NCI-H82 (cell line): ENCODE measurements around the gene FAM227A.

ENCODE experiments used
- DNase-seq: peaks from one replicate; lab custom pipeline; 2025; lab: John Stamatoyannopoulos, UW

FAM227A gene

GRCh38 chr22:38656256-38657044, at the start of gene FAM227A, which contains the start of gene CBY1:
FAM227A (minus strand) TSS chr22:38656392; CDS start chr22:38650168, 6,224 bp downstream.
CBY1 (plus strand) TSS chr22:38656638; CDS start chr22:38668055, 11,417 bp downstream.
- peak; percentile 89 for DNase-seq

DNA sequence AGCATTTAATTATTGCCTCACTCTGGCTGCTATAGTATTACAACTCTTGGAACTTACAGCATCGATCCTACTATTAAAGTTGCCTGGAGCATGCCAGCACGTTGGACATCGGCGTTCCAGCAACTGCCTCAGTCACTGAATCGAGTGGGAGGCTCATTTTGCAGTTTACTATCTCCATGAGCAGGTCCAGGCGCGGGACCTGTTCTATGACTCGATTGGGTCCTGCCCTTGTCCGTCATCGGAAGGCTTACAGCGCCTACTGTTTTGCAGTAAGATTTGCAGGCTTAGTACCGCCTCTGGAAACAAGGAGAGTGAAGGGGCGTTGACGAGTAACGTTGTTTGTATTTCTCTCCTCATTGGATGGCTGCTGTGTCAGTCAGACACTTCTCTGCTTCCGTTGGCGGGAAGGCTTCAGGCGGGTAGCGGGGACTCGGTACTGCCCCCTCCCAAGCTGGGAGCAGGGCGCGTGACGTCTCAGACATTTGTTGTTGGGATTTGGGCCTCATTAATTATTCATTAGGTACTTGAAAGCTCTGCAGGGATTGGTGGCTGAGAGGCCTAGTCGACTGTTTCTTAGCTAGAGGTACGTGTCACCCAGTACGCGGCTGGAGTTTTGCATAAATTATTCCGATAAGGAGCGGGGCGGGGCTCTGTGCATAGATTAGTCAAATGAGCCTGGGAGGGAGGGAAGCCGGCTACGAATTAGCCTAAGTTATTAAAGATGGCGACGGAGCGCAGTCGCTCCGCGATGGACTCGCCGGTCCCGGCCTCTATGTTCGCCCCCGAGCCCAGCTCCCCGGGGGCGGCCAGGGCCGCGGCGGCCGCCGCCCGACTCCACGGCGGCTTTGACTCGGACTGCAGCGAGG, 49.3 kb upstream of the FAM227A start, which contains the start of gene GTPBP1:
GTPBP1 (plus strand) TSS at position 710 of the 866 bp plus-strand sequence; CDS start at position 722, 12 bp downstream.
- peak; percentile 100 for DNase-seq

- DNase-seq = peak; percentile 29
Measured at GRCh38 chr22:38704654-38705234, 48.6 kb upstream of the FAM227A start.

- DNase-seq = peak; percentile 89
Measured at GRCh38 chr22:38700789-38701628, 44.8 kb upstream of the FAM227A start, which contains the start of gene JOSD1. JOSD1 (minus strand) TSS chr22:38700943; CDS start chr22:38699987, 956 bp downstream.

- peak; percentile 50 for DNase-seq
Measured at GRCh38 chr22:38700270-38700788, 44.1 kb upstream of the FAM227A start.

DNA sequence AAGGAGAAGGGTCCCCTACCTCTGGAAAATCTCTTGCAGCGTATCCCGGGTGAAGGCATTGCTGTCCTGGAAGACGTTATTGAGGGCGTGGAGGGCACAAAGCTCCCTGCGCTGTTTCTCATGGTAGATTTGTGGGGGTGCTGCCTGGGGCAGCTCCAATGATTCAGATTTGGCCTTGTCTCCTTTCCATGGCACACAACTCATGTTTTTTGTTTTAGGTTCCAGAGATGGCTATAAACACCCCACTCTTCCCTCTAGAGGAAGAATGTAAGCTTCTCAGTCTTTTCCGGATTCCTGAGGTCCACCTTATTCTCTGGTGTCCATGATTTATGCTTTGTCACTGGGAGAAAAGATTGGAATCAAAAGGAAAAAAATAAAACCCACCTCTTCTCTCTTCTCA, 43.6 kb upstream of the FAM227A start:
- DNase-seq = no peak

DNA sequence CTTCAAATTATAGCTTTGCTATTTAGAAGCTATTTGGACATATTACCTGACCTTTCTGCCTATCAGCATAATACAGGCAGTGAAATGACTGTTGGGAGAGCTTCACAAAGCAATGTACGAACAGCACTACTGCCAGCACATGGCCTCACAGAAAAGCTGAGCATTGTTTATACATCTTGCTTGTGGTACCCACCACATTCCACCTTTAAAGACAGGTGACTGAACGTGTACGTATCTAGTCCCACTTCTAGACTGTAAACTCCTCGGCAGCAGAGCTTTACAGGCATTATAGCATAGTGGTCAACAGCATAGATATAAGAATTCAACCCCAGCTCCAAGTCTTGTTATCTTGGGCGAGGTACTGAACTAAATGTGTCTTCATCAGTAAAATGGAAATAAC, 43.0 kb upstream of the FAM227A start:
- no peak for DNase-seq

- DNase-seq = no peak
Measured at GRCh38 chr22:38698407-38699094, 42.4 kb upstream of the FAM227A start.

DNA sequence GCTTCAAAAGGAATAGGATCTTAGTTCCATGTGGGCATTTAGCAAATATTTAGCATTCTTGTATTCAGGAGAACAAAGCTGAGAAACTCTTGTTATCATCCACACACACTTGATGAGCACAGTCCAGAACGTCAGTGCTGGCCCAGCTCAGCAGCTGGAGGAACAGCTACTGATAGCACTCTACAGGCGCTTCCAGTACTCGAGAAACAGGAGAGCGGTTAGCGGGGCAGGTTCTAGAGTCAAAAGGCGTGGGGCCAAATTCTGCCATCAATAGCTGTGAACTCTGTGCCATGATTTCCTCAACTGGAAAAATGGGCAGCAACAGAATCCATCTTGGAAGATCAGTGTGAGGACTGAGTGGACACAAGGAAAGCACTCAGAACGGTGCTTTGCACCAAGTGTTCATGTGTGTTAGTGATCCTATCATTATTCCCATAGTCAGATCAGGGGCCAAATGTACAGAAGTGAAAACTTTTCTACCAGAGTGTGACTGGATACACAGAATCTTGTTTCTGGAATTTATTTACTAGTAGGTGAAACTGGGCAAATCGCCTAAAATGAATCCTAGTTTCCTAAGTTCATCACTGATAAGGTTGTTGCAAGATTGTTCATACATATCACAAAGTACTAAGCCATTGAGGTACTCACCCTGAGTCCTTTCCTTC, 41.4 kb upstream of the FAM227A start:
- no peak for DNase-seq

- DNase-seq = no peak
Measured at GRCh38 chr22:38696606-38697424, 40.6 kb upstream of the FAM227A start.

DNA sequence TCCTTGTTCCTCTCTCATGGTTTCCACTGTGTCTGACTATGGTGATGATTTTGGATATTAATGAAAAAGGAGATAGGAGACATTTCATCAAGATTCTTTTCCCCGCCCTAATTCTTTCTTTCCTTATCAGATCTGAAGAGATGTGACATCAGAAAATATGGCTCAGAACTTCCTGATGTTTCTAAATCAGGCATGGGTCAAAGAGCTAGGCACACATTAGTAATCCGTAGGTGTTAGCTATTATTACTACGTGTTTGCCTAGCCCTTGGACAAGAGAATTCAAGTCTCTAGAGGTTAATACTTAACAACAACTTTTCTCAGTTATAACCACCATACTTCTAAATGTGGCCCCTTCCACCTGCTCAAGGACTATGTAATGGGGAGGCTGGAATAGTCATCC, 38.7 kb upstream of the FAM227A start:
- DNase-seq = no peak

- DNase-seq = no peak
Measured at GRCh38 chr22:38694049-38694448, 37.9 kb upstream of the FAM227A start.

DNA sequence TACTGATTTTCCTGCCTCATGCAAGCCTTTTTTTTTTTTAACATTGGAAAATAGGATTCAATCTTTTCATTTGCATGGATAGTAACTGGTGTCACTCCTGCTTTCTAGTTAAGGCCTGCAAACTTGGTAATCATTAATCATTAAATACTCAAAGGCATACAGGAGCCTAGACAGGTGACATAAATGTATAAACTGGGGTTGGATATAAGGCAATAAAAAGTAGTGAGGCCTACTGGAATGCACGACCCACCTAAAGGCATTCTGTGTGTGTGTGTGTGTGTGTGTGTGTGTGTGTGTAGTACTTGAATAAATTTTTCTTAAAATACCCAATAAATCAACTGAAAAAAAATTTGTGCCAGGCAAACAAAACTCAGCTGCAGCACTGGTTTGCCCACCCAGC, 33.5 kb upstream of the FAM227A start:
- DNase-seq = no peak

- DNase-seq = no peak
Measured at GRCh38 chr22:38685761-38686160, 29.6 kb upstream of the FAM227A start.

- DNase-seq = no peak
Measured at GRCh38 chr22:38684895-38685294, 28.7 kb upstream of the FAM227A start.

GRCh38 chr22:38681582-38682335, 25.6 kb upstream of the FAM227A start, which contains the start of gene TOMM22:
TOMM22 (plus strand) TSS chr22:38681957; CDS start chr22:38681979, 22 bp downstream.
- DNase-seq = peak; percentile 87

DNA sequence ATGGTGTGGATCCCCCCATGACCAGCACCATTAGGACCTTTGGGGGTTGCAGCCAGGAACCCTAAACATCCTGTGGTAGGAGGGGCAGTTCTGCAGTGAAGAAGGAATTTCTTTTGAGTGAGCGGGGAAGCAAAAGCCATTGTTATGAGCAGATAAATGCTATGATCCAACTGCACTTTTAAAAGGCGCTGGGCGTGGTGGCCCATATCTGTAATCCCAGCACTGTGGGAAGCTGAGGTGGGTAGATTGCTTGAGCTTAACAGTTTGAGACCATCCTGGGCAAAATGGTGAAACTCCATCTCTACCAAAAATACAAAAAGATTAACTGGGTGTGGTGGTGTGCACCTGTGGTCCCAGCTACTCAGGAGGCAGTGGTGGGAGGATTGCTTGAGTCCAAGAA, 19.6 kb upstream of the FAM227A start:
- no peak for DNase-seq

GRCh38 chr22:38674888-38675287, 18.7 kb upstream of the FAM227A start:
- no peak for DNase-seq
